GM21529 (cell line): Measurements from ENCODE around the gene TWIST2.

Source experiments
- ATAC-seq: cut with Tn5 transposase; IDR thresholded peaks from one replicate; pipeline ENCODE4 v1.9.1; 2021; ENCODE audit not compliant: unreplicated experiment

TWIST2 gene

GRCh38 chr2:238936162-238937052, 88.5 kb downstream of the TWIST2 start:
- no peak for ATAC-seq

GRCh38 chr2:238938003-238938400, 90.1 kb downstream of the TWIST2 start:
- no peak for ATAC-seq

- no peak for ATAC-seq
Measured at GRCh38 chr2:238938401-238939055, 90.6 kb downstream of the TWIST2 start.

GRCh38 chr2:238939074-238939473, 91.2 kb downstream of the TWIST2 start:
- ATAC-seq = no peak

- no peak for ATAC-seq
Measured at GRCh38 chr2:238939521-238940403, 91.9 kb downstream of the TWIST2 start.

- ATAC-seq = no peak
Measured at GRCh38 chr2:238940806-238941205, 92.9 kb downstream of the TWIST2 start.

- no peak for ATAC-seq
Measured at GRCh38 chr2:238941262-238941792, 93.4 kb downstream of the TWIST2 start.

- no peak for ATAC-seq
Measured at GRCh38 chr2:238942080-238942725, 94.3 kb downstream of the TWIST2 start.

- ATAC-seq = no peak
Measured at GRCh38 chr2:238942726-238943300, 94.9 kb downstream of the TWIST2 start.

GRCh38 chr2:238943338-238944067, 95.6 kb downstream of the TWIST2 start:
- no peak for ATAC-seq

- ATAC-seq = no peak
Measured at GRCh38 chr2:238945433-238946150, 97.7 kb downstream of the TWIST2 start.

- ATAC-seq = no peak
Measured at GRCh38 chr2:238946318-238947242, 98.7 kb downstream of the TWIST2 start.

GRCh38 chr2:238947243-238947760, 99.4 kb downstream of the TWIST2 start:
- no peak for ATAC-seq

GRCh38 chr2:238947920-238948710, 100.2 kb downstream of the TWIST2 start:
- ATAC-seq = no peak

GRCh38 chr2:238948765-238949641, 101.1 kb downstream of the TWIST2 start:
- no peak for ATAC-seq
